Activated CD4-positive, alpha-beta T cell treated with anti-CD3 and anti-CD28 coated beads, Interleukin-2, amount 10 ng/mL, durations not matched to agents 7 days and 5 days (primary cell): ENCODE data around the gene DOCK4. TPM values are rescaled to one million over a fixed set of nuclear protein-coding genes. Genes with fewer than 3 reads are reported as not detected.

ENCODE experiments used
- CTCF ChIA-PET: fragments of 350-600 bp; sonication (Branson Sonifier 250); formaldehyde crosslinking; loops from one replicate; lab custom pipeline; 2021; ENCODE audit warnings: antibody characterized with exemption; lab: Charles Lee
- POLR2A ChIA-PET: fragments of 350-600 bp; sonication (Branson Sonifier 250); formaldehyde crosslinking; loops from one replicate; lab custom pipeline; 2021; ENCODE audit warnings: antibody characterized with exemption; lab: Charles Lee
- DNase-seq: peaks from one replicate; pipeline ENCODE4 v3.0.0-alpha.2; 2020
- H3K27ac Mint-ChIP-seq: one replicate; pipeline ENCODE4 v1.8.0; 2021; ENCODE audit warnings: mild to moderate bottlenecking, moderate library complexity, mixed read lengths
- H3K27me3 Mint-ChIP-seq: one replicate; pipeline ENCODE4 v1.8.0; 2021; ENCODE audit warnings: mixed read lengths
- H3K36me3 Mint-ChIP-seq: one replicate; pipeline ENCODE4 v1.8.0; 2021; ENCODE audit warnings: low read depth, mixed read lengths
- H3K4me1 Mint-ChIP-seq: one replicate; pipeline ENCODE4 v1.8.0; 2021; ENCODE audit warnings: mixed read lengths
- H3K4me3 Mint-ChIP-seq: one replicate; pipeline ENCODE4 v1.8.0; 2021; ENCODE audit warnings: mild to moderate bottlenecking, moderate library complexity, mixed read lengths
- H3K9me3 Mint-ChIP-seq: one replicate; pipeline ENCODE4 v1.8.0; 2021; ENCODE audit warnings: mixed read lengths
- total RNA-seq, 2 experiments: library from RNA; stranded (reverse); gene quantifications; one replicate each; pipeline ENCODE4 v1.2.3, GENCODE V29; 2021

The DOCK4 gene
- total RNA-seq, 2 experiments from 2014 or later: 0.12 to 0.25 TPM

DNA sequence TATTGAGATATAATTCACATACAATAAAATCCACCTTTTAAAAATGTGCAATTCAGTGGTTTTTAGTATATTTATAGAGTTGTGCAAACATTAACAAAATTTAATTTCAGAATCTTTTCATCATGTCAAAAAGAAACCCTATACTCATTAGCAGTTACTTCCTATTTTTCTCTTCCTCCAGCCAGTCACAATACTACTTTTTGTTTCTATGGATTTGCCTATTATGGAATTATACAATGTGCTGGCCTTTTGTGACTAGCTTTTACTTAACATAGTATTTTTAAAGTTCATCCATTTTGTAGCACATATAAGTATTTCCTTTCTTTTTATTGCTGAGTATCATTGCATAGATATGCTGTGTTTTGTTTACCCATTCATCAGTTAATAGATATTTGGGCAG, 444.0 kb downstream of the DOCK4 start:
- H3K4me1 Mint-ChIP-seq: no peaks in the 10 kb centered on the region
- CTCF ChIA-PET: interaction anchor here (0.7 kb wide), 1 partner anchor 624 kb away, joined by 3 read pairs; no protein-coding TSS in a partner anchor
- DNase-seq: no peak
- H3K4me3 Mint-ChIP-seq: no peak overlapping the region
- POLR2A ChIA-PET: no interaction called here
- no peak overlapping the region for H3K27ac Mint-ChIP-seq
- H3K27me3 Mint-ChIP-seq: no peaks in the 10 kb centered on the region
- no peaks in the 10 kb centered on the region for H3K9me3 Mint-ChIP-seq
- no peaks in the 10 kb centered on the region for H3K36me3 Mint-ChIP-seq

DNA sequence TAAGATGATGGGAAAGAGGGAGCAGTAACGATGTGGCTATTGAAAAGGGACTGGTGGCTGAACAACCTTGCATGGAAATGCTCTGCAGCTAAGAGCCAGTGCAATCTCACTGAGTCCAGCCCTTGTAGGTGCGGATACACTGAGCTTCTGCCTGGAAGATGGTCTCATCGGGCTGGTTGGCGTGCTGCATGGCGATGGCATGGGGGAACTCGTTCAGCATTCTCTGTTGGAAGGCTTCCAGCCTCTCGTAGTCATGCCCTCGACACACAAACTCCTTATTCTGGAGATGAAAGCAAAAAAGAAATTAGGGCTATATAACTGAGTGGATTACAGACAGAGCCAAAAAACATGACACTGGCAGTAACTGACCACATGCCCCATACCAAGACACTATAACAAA, 446.2 kb downstream of the DOCK4 start:
- no peak overlapping the region for H3K27ac Mint-ChIP-seq
- DNase-seq: no peak
- H3K27me3 Mint-ChIP-seq: peaks cover 5% of the 10 kb centered on the region
- H3K9me3 Mint-ChIP-seq: no peaks in the 10 kb centered on the region
- CTCF ChIA-PET: no interaction called here
- peaks cover 1% of the 10 kb centered on the region for H3K4me1 Mint-ChIP-seq
- no peaks in the 10 kb centered on the region for H3K36me3 Mint-ChIP-seq
- POLR2A ChIA-PET: no interaction called here
- H3K4me3 Mint-ChIP-seq: no peak overlapping the region

DNA sequence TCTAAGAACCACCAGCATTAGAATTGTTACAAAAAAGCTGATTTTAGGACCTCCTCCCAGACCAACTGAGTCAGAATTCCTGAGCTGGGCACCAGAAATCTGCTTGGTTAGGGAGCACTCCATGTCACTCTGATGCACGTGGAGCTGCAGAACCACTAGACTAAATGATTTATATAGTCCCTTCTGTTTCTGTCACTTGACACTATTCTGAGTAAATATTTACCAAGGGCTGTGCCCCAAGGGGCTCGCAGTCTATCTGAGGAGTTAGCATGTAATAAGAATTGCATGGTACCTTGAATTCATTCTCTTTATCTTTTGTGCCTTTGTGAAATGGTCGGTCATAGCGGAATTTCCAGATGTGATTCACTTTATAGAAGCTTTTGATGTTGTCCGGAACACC, 447.9 kb downstream of the DOCK4 start:
- Mint-ChIP-seq H3K27ac (no peak overlapping the region), H3K9me3 (no peaks in the 10 kb centered on the region), H3K36me3 (no peaks in the 10 kb centered on the region), H3K4me1 (peaks cover 1% of the 10 kb centered on the region), H3K4me3 (no peak overlapping the region), H3K27me3 (peaks cover 5% of the 10 kb centered on the region)
- DNase-seq: no peak
- POLR2A ChIA-PET: no interaction called here
- CTCF ChIA-PET: no interaction called here

DNA sequence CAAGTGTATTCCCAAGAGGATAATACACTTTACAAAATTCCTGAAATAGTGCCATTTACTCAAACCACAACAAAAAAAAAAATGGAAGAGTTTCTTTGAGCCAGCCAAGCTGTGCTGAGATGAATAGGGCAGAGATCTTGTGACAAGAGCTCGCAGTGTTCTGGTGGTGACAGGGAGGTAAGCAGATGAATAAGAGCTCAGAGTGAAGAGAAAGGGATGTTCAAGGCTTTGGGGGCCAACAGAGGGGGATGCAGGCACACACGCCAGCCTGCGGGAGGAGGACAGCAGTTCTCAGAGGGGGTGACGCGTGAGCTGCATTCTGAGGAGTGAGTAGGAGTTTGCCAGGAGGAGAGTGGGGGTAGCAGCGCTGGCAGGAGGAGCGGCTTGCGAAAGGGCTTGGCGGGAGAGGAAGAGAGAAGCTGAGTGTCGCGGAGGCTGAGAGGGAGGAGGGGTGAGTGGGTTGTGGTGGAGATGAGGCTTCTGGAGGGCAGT, 449.5 kb downstream of the DOCK4 start:
- Mint-ChIP-seq H3K9me3 (no peaks in the 10 kb centered on the region), H3K36me3 (no peaks in the 10 kb centered on the region), H3K27ac (no peak overlapping the region), H3K4me1 (peaks cover 1% of the 10 kb centered on the region), H3K27me3 (peaks cover 5% of the 10 kb centered on the region), H3K4me3 (no peak overlapping the region)
- ChIA-PET POLR2A (no interaction called here), CTCF (no interaction called here)
- DNase-seq: no peak

DNA sequence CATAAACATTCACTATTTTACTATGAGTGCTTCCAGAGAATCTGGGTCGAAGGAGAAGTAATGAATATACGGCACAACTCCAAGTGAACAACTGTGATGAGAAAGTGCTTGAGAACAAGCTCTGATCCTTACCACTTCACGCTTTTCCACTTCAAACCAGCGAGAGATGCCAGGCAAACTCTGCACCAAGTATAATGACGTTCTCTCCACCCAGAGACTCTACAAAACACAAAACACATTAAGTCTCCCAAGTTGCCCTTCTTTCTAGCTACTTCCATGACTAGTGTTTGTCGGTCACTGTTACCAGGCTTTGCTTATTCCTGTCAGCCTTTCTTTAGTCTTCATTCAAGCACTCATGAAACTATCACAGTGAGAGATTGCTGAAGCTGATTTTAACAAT, 450.8 kb downstream of the DOCK4 start:
- no peak overlapping the region for H3K27ac Mint-ChIP-seq
- no peak for DNase-seq
- ChIA-PET POLR2A (no interaction called here), CTCF (no interaction called here)
- peaks cover 1% of the 10 kb centered on the region for H3K4me1 Mint-ChIP-seq
- H3K36me3 Mint-ChIP-seq: no peaks in the 10 kb centered on the region
- H3K27me3 Mint-ChIP-seq: peaks cover 5% of the 10 kb centered on the region
- no peak overlapping the region for H3K4me3 Mint-ChIP-seq
- H3K9me3 Mint-ChIP-seq: no peaks in the 10 kb centered on the region

DNA sequence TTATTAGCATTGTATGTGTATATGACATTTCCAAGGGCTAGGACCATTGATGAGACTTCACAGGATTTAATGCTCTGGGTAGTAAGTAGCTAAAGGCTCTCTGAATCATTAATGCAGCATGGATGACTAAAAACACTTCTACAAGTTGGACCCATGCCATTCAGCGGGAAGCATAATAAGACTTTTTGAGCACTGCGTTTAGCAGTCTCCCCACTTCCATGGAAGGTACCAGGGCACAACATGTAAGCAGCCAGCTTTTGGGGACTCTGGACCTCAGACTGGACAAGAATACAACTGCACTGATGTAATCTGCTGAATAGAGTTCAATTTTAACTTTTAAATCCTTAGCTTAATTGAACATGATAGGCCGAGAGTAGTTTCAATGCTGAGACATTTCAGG, 452.2 kb downstream of the DOCK4 start:
- CTCF ChIA-PET: interaction anchor here (1.0 kb wide), 1 partner anchor 12 kb away, joined by 3 read pairs; no protein-coding TSS in a partner anchor
- H3K9me3 Mint-ChIP-seq: no peaks in the 10 kb centered on the region
- H3K4me1 Mint-ChIP-seq: peaks cover 1% of the 10 kb centered on the region
- no peak overlapping the region for H3K27ac Mint-ChIP-seq
- POLR2A ChIA-PET: no interaction called here
- H3K36me3 Mint-ChIP-seq: no peaks in the 10 kb centered on the region
- no peak overlapping the region for H3K4me3 Mint-ChIP-seq
- no peak for DNase-seq
- H3K27me3 Mint-ChIP-seq: peaks cover 5% of the 10 kb centered on the region

DNA sequence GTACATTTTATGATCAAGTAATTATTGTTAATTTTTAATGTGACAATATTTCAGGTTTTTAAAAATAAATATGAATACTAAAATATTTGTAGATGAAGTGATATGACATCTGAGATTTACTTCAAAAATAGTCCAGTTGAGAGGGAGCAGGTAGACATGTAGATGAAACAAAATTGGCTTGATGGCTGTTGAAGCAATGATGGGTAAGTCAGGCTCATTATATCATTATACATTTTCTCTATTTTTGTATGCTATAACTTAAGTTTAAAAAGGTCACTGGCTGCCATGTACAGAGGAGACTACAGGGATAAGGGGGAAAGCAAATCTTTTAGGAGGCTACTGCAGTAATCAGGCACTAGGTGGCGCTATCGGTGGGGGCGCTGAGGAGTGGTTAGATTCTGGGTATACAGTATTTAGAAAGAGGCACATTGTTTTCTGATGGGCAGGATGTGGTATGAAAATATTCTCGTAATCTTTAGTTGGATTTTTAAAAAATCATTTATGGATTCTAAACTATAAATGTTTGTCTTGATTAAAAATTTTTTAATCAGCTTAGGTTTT, 454.1 kb downstream of the DOCK4 start:
- H3K27me3 Mint-ChIP-seq: peaks cover 8% of the 10 kb centered on the region
- H3K27ac Mint-ChIP-seq: no peak overlapping the region
- ChIA-PET CTCF (interaction anchor here (0.6 to 1.2 kb wide), 3 partner anchors 9 to 1542 kb away, joined by 3 to 4 read pairs (median 3); no protein-coding TSS in a partner anchor), POLR2A (no interaction called here)
- H3K4me3 Mint-ChIP-seq: no peak overlapping the region
- no peaks in the 10 kb centered on the region for H3K9me3 Mint-ChIP-seq
- H3K36me3 Mint-ChIP-seq: no peaks in the 10 kb centered on the region
- peaks cover 1% of the 10 kb centered on the region for H3K4me1 Mint-ChIP-seq
- DNase-seq: peak; percentile 73

DNA sequence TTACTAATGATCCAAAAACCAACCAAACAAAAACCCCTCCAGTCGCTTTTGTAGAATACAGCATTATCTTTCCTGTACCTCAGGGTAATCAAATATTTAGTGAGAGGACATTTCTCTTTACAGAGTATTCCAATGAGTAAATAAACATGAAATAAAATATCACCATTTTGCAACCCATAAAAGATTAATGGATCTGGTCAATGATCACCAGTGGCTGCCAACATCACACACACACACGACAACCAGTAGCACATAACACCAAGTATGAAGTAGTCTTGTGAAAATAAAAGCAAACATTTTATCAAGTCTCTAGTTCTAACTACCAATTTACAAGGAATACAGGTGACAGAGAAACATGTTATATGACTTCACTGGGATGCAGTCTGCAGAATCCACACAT, 455.3 kb downstream of the DOCK4 start:
- Mint-ChIP-seq H3K27me3 (peaks cover 3% of the 10 kb centered on the region), H3K36me3 (no peaks in the 10 kb centered on the region), H3K4me1 (no peaks in the 10 kb centered on the region), H3K9me3 (no peaks in the 10 kb centered on the region), H3K4me3 (no peak overlapping the region), H3K27ac (no peak overlapping the region)
- ChIA-PET CTCF (interaction anchor here (0.7 kb wide), 1 partner anchor 1054 kb away, joined by 4 read pairs; no protein-coding TSS in a partner anchor), POLR2A (interaction anchor here (0.7 kb wide), 1 partner anchor 13 kb away, joined by 3 read pairs; no protein-coding TSS in a partner anchor)
- DNase-seq: no peak

DNA sequence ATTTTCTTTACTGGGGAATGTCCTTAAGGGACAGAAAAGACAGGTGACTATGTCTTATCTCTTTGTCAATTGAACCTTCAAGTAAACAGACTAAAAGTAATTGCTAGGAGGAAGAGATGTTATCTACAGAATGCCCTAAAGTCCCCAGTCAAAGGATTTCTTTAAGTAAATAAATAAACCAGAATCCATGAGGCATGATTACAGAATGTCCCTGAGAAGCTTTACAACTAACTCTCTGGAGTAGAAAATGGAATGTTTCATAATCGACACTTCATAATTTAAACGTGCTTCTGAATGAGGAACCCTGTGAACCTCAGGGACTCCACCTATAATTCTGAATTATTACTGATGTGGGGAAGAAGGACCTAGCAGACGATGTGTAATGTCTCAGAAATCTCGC, 456.0 kb downstream of the DOCK4 start:
- Mint-ChIP-seq H3K9me3 (no peaks in the 10 kb centered on the region), H3K27ac (no peak overlapping the region), H3K36me3 (no peaks in the 10 kb centered on the region), H3K4me1 (no peaks in the 10 kb centered on the region), H3K4me3 (no peak overlapping the region), H3K27me3 (peaks cover 3% of the 10 kb centered on the region)
- DNase-seq: no peak
- ChIA-PET CTCF (no interaction called here), POLR2A (no interaction called here)

DNA sequence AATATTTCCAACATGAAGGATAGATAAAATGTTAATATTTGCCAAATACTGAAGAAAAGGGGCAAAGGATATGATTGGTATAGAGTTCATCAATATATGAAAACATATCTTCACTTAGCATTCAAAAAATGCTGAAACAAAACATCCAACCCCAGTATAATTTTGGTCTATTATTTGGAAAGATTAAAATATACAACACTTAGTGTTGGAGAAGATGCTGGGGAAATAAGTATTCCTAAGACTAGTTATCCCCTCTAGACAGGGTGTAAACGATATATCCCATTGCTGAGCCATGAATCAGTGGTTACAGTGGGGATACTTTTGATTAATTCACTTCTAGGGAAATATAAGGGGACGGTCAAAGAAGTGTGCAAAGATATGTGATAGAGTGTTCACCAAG, 456.6 kb downstream of the DOCK4 start:
- Mint-ChIP-seq H3K9me3 (no peaks in the 10 kb centered on the region), H3K27ac (no peak overlapping the region), H3K4me1 (no peaks in the 10 kb centered on the region), H3K36me3 (no peaks in the 10 kb centered on the region), H3K4me3 (no peak overlapping the region), H3K27me3 (peaks cover 3% of the 10 kb centered on the region)
- POLR2A ChIA-PET: no interaction called here
- CTCF ChIA-PET: no interaction called here
- no peak for DNase-seq

DNA sequence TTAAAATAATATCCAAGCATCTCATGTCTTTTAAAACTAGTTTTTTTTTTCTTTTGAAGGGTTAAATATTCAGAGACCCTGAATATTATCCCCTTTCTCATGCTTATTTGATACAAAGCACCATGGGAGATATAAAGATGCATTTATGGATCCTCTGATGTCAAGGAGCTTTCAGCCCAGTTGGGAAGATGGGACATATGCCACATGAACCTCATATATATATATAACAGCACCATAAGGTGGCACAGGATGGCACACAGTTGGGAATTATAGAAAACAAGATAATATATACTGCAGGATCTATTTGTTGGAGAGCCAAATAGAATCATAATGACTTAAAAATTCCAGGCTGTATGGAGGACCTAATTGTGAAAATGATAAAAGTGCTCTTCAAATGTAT, 458.5 kb downstream of the DOCK4 start:
- DNase-seq: no peak
- ChIA-PET POLR2A (no interaction called here), CTCF (no interaction called here)
- H3K27me3 Mint-ChIP-seq: peaks cover 3% of the 10 kb centered on the region
- H3K9me3 Mint-ChIP-seq: no peaks in the 10 kb centered on the region
- H3K4me1 Mint-ChIP-seq: no peaks in the 10 kb centered on the region
- no peak overlapping the region for H3K4me3 Mint-ChIP-seq
- no peak overlapping the region for H3K27ac Mint-ChIP-seq
- H3K36me3 Mint-ChIP-seq: no peaks in the 10 kb centered on the region

DNA sequence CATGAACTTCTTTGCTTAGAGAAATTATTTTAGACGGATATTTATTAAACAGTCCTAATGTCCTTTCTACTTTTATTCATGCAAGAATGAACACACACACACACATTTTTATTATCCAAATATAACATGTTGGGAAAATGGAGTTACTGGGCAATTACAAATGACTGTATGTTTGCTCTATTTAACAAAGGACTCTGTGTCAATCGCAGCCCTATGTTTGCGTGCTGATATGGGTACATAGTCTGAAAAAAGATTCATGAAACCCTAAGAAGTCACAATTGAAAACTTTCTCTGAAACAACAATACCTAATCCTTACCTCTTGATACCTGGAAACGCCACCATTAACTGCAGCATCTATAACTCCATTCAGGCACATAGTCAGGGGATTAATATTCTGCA, 459.2 kb downstream of the DOCK4 start:
- H3K27me3 Mint-ChIP-seq: peaks cover 3% of the 10 kb centered on the region
- no peaks in the 10 kb centered on the region for H3K9me3 Mint-ChIP-seq
- no peak overlapping the region for H3K27ac Mint-ChIP-seq
- no peak overlapping the region for H3K4me3 Mint-ChIP-seq
- POLR2A ChIA-PET: no interaction called here
- CTCF ChIA-PET: no interaction called here
- no peaks in the 10 kb centered on the region for H3K4me1 Mint-ChIP-seq
- no peak for DNase-seq
- no peaks in the 10 kb centered on the region for H3K36me3 Mint-ChIP-seq

DNA sequence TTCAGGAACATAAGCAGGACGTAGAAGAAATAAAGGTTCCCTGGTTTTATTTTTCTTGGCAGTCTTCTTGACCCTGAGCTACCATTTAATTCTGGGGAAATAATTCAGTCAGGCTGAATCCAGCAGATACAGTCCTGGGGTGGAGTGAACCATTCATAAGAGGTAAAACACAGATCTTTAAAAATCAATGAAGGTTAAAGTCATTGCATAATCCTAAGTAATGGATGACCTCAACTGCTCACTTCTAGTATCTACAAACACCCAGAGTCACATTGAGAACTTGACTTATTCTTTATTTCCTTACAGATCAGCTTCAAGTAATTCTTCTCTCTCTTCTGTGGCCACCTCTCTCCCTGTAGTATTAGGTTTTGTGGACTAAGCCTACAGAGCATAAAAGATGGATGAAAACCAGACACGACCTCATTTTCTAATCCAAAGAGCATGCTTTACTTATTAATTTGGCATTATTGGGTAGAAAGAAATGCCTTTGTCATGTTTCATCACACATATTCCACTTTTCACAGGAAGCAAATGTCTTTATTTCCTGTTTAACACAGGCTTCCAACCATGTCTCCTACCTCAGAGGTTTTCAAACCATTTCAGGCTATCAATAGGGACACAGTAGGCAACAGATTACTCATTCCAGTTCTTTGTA, 461.6 kb downstream of the DOCK4 start:
- Mint-ChIP-seq H3K27me3 (peaks cover 3% of the 10 kb centered on the region), H3K4me1 (no peaks in the 10 kb centered on the region), H3K27ac (no peak overlapping the region), H3K36me3 (no peaks in the 10 kb centered on the region), H3K4me3 (no peak overlapping the region), H3K9me3 (no peaks in the 10 kb centered on the region)
- ChIA-PET CTCF (no interaction called here), POLR2A (no interaction called here)
- DNase-seq: no peak
